NCI-H2196 (cell line): ENCODE data around the gene SAMMSON.

Experiments used
- DNase-seq: peaks from one replicate; lab custom pipeline; 2025; ENCODE audit not compliant: unreplicated experiment; lab: John Stamatoyannopoulos, UW

SAMMSON gene

DNA sequence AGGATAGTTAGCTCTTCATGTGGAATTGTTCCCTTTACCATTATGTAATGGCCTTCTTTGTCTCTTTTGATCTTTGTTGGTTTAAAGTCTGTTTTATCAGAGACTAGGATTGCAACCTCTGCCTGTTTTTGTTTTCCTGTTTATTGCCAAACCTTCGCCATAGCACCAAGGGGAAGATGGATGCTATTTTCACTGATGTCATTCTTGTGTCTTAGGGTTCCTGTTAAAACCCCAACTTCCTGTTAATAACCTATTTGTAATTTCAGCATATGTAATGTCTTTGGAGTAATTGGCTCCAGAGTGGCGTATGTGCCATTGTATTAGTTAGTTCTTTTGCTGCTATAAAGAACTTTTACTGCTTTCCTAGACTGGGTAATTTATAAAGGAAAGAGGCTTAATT is 10.8 kb downstream of the SAMMSON start:
- no peak for DNase-seq

DNA sequence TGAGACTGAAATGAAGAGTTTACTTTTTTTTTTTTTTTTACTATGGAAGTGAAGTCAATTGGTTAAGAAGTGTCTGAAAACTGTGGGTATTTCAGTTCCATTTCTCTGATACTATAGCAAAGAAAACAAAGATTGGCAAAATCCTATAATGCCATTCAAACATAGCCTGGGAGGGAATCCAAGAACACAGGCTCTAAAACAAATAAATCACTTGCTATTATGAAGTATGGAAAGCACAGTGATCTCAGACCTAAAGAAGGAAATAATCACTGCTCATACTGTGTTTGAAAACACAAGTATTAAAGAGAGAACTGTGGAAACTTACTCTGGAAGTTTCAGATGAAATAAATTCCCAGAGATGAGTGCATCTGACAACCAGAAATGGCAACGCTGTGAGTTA is 12.0 kb downstream of the SAMMSON start:
- DNase-seq = no peak

DNA sequence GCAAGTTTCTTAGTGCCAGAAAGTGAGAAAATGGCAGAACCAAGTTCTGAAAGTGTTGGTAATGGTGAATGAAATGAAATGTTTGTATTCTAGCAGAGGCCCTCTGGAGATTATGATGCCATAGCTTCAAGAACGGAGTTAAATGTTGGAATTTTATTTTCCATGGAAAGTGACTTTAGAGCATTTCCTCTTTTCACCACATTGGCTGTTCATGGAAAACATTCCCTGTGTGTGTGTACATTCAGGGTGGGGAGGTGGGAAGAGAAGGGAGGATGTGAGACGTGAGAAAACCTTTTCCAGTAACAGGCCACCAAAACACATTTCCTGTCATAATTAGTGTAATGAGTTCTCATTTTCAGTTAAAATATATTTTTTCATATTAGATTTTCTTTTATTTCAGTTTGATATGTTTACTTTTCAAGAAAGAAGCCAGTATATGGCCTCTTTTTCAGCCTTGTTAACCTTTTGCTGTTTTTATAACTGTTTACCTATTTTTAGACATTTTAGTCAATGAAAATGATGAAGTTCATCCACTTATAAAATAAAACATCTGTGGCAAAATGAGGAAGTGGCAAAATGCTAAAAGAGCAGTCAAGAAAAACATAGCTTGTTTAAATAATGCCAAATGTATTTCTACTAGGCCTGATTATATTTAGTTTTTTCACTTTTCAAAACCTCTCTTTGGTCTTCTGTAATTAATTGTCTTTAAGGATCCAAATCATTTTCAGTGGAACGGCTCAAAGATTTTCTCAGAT is 21.6 kb downstream of the SAMMSON start:
- DNase-seq = no peak

- DNase-seq = no peak
These were observed 28.8 kb downstream of the SAMMSON start for GRCh38 chr3:70028361-70028760.

- DNase-seq = no peak
These were observed 39.2 kb downstream of the SAMMSON start for GRCh38 chr3:70038693-70039092.

DNA sequence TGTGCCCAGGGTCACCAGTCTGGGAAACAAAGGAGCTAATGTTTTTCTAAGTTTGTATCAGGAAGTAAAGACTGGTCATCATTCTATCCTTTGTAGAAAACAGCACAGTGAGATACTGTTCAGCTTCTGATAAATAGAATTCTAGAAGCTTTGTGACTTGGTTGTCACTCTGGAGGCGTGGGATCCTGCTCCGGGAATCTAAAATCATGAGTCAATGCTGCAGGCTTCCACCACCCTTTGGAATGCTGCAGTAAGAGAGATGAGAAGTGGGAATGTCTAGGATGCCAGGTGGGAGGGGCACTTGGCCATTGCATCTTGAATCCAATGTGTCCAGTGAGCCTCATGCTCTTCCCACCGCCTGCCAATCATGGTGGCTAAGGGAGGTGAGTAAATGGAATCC is 40.9 kb downstream of the SAMMSON start:
- no peak for DNase-seq

- DNase-seq = no peak
These were observed 43.1 kb downstream of the SAMMSON start for GRCh38 chr3:70042641-70043040.

DNA sequence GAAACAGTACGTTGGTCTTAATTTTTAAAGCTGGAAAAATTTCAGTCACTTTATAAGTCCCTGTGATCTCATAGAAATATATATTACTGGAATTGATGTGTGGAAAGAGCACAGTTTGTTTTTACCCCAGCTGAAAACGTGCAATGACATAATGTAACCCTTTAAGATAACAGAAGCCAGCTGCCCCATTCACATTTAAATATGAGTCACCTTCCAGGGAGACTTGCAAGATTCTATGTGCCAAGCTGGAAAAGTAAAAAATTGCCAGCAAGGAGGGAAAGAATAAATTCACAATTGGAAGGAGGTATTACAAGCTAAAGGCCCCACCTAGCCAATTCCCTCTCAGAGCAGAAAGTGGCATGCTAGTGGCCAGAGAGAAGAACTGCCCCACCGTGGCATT is 50.2 kb downstream of the SAMMSON start:
- no peak for DNase-seq

DNA sequence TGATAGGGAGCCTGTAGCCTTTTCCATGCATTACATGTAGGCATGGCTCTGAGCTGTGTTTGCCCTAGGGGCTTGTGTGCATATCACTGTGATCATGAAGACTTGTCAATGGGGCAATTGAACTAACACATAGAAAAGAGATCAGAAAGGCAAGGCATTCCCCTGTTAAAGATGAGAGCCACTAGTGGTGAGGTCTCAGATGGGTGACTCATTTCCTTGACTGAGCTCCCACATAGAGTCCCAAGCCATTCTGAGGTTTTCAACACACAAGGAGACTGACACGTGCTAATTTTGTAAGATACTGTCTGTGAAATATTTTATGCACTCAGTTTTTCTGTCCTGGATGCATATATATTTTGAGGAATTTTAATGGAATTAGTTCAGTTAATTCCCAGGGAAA is 53.8 kb downstream of the SAMMSON start:
- DNase-seq = no peak

- DNase-seq = no peak
These were observed 56.5 kb downstream of the SAMMSON start for GRCh38 chr3:70056081-70056480.

DNA sequence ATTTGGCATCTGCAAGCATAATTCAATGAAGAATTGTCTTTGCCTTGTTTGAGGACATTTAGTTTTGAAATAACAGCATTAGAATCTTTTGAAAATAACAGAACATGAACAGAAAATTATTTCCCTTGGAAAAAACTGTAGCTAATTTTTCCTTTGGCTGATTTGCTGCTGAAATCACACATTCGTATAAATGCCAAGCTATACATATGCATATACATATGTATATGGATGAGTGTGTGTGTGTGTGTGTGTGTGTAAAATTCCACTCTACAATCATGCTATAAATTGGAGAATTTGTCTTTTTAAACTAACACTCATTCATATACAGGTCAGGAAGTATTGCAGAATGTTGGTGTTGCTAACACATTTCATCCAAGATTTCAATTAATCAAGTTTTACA is 57.9 kb downstream of the SAMMSON start:
- no peak for DNase-seq

DNA sequence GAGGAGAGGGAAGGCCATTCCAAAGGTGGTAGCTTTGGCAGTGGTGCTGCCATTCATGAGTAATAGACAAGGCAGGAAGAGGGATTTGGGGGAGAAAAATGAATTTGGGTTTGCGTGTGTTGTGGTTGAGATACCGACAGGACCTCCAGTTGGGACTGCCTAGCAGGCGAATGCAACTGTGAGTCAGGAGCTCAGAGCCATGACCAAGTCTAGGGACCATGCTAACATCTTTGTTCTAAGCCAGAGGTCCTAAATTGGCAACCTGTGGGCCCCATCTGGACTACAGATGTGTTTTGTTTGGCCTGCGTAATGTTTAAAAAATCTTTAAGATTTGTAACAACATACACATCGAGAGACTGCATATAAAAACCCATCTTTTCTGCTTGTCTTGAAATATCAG is 61.6 kb downstream of the SAMMSON start:
- no peak for DNase-seq

GRCh38 chr3:70064194-70064779 is 64.8 kb downstream of the SAMMSON start:
- peak; percentile 0 for DNase-seq

DNA sequence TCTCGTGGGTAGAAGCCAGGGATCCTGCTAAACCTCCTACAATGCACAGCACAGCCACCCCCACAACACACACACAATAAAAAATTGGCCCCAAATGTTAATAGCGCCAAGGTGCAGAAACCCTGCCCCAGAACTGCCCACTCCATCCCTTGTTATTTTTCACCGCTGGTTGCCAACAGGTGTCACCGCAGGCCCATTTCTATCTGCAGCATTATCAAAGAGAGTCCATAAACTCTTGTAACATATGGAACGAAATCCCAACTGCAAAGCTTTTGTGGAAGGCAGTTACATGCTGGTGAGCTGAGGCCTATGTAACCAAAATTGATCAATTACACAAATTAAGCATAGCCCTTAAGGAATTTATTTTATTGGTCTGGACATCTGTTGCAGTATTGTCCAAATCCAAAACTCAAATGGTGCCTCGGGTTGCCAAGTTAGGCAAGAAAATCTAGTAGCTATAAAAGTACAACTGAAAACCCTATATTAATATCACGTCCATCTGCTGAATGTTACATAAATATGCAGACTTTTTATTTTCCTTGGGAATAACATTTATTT is 66.2 kb downstream of the SAMMSON start:
- DNase-seq = no peak

DNA sequence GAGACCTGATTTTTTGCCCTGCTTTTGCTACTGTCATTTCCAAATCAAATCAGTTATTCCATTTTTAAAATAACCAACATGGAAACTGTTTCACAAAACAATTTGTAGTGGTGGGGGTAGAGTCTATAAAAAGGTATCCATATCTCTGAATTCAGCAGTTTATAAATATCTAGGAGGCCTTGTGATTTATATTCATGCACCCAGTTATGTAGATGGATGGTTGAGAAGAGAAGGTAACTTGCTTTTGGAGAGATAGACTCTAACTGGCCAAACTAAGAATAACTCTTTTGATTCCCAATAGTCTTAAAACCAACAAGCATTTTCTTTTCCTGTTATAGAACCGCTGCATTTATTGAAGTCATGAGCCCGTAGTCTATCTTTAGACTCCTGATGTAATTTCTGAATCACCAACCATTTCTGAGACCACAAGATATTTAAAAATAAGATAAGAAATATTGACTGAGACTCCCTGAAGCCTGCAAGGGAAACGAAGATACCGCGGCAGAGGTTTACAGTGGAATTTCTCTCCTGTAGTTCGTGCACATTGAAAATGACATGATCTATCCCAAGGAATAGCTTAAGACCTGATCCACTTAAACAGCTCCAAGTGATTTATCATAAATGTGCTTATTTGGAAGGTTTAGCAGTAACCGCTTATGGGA is 68.5 kb downstream of the SAMMSON start:
- DNase-seq = no peak

DNA sequence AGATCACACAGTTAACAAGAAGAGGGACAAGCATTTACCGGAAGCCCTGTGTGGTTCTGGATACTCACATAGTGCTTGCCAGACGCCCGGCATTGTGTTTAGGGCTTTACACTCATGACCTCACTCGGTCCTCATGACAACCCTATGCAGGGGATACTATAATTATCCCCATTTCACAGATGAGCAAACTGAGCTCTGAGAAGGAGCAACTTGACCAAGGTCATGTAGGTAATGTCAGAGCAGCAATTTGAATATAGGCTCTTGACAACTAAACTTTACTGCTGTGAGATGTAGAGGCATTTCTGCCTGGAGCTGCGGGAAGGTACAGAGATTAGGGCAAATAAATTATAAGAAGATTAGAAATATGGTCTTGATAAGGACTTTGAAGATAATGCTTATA is 70.0 kb downstream of the SAMMSON start:
- DNase-seq = no peak

DNA sequence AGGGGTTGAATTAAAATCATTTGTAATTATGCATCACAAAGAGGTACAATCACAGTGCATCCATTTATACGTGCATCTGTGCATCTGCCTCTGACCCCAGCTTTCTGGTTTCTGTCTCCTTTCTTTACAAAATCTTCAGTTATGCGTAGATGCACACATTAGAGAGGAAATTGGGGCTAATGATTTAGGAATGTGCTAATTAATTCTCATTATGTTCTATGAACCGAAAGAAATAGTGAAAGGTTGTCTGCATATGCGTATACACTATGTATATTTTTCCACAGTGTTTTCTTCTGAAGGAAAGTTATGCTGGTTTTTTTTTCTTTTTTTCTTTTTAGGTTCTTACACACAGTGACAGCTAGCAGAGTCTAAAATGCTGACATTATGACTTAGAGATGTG is 71.6 kb downstream of the SAMMSON start:
- no peak for DNase-seq

GRCh38 chr3:70072180-70072579 is 72.6 kb downstream of the SAMMSON start:
- no peak for DNase-seq

DNA sequence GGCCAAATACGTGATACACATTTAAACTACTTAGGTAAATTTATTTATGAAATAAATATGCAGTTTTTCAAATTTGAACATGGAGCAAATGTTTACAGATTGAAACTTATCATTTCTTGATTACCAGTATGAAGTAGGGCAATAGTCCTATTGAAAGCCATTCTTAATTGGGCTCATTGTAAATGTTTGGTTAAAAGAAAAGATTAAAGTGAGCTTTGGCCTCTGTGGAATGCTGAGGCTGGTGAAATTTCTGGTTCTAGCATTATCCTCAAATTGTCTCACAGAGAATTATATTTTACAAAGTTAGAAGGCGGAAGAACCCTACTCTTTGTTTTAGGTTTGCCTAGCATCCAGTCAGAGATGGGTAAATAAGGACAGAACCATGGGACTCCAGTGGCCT is 73.2 kb downstream of the SAMMSON start:
- DNase-seq = no peak

DNA sequence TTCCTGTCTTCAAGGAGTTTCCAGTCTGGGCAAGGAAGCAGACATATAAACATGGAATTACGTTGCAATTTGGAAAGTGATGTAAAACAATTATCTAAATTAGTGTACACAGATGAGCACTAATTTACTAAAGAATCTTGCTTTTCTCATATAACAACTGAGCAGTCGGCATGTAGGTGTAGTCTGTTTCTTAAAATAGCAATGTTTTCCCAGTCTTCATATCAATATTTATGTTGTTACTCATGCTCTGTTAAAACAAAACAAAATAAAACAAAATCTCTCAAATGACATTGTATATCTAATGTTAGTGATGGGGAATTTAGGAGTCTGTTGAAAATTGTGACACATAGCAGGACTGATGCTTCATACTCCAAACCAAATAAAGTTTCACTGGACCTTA is 75.6 kb downstream of the SAMMSON start:
- DNase-seq = no peak

GRCh38 chr3:70076396-70076795 is 76.9 kb downstream of the SAMMSON start:
- no peak for DNase-seq

DNA sequence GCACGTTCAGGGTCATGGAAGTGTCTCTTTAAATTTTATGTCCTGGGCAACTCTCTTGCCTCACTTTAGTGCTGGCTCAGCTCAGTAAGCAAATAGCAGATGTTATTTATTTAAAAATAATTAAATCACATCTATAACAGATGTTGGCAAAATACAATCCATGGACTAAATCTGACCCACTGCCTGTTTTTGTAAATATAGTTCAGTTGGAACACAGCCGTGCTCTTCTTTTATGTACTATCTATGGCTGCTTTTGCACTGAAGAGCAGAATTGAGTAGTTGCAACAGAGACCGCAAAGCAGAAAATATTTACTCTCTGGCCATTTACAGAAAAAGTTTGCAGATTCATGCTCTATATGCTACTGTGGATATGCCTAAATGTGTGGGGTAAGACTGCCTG is 79.2 kb downstream of the SAMMSON start:
- no peak for DNase-seq
